Measurements from ENCODE around the gene NEMP1.
"Not testable (repeated sequence)": the region's sequence is repeated elsewhere in the genome, so short reads cannot be mapped to it uniquely, and the experiment has no call there.

The NEMP1 gene

GRCh38 chr12:57037264-57037663, 41.3 kb downstream of the NEMP1 start:
- no peak for FAIRE-seq
- no peak for DNase-seq (ENCODE audit: extremely low spot score, insufficient read length, low read depth)

DNA sequence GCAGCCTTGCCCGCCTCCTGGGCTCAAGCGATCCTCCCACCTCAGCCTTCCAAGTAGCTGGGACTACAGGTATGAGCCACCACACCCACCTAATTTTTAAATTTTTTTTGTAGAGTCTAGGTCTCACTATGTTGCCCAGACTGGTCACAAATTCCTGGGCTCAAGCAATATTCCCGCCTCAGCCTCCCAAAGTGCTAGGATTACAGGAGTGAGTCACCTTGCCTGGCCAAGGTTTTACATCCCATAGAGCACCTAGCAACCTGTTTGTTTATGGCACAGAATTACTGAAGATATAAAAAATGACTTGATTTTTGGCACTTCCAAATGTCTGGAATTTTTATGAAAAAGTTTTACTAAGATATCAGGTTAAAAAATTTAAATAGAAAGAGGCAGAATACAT, 45.2 kb downstream of the NEMP1 start:
- DNase-seq (ENCODE audit: extremely low spot score, insufficient read length, low read depth) (no peak), FAIRE-seq (no peak)

DNA sequence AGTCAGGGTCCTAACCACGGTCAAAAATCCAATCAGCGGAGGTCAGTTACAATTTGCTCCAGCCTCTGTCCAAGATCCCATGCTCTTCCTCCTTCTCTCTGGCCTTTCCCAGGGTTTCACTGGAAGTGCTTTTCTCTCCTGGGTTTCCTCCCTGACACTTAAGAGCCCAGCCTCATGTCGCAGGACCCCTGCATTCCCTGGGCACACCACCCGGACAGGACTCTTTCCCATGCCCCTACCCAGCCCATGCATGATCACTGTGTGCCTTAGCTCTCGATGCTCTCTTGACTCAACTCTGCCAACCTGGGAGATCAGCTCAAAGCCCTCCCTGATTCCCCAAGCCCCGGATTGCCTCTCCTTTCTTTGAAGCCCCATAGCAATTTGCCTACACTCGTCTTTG, 46.8 kb downstream of the NEMP1 start:
- FAIRE-seq = peak; percentile 45

DNA sequence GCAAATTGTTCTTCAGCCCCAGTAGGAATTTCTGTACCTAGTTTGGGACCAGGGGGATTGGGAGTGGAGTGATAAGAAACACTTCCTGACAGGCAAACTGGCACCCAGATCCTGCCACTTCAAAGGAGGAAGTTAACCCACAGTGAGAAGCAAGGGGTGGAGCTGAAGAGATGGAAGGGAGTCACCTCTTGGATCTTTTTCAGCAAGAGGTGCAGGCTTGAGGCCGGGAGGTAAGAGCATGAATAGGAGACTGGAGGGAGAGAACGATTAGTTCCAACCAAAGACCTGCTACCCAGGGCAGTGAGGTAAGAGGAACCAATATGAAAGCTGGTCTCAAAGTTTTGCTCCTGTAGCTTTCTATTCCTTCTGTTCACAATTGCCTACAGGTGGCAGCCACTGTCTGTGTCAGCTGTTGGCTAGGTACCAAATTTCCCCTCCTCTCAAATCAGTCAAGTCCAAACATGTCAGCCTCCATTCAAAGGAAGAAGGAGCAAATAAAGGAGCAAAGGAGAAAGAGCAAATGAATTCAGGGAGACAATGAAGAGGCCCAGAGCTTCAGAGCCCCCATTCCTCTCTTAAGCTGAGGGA, 47.4 kb downstream of the NEMP1 start:
- FAIRE-seq (peak; percentile 75), DNase-seq (ENCODE audit: extremely low spot score, insufficient read length, low read depth) (no peak)

More for the DNA sequence above, 46.8 kb downstream of the NEMP1 start:
- no peak for DNase-seq (ENCODE audit: extremely low spot score, insufficient read length, low read depth)

DNA sequence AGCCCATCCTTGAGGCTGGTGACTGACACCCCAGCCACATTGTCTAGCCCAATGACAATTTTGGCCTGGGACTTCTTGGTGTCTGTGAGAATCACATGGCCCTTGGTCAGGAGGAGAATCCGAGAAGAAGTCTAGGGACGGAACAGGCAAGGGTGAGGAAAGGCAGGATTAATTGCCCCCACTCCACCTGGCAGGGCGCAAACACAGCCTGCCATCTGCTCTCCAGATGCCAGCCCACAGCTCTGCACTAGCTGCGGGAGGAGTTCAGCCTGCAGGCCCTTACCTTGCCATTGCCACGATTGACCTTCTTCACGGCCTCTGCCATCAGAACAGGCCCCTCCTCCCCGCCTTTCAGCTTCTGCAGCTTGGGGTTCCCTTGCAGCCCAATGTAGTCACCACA, 49.1 kb downstream of the NEMP1 start:
- no peak for FAIRE-seq
- no peak for DNase-seq (ENCODE audit: extremely low spot score, insufficient read length, low read depth)

DNA sequence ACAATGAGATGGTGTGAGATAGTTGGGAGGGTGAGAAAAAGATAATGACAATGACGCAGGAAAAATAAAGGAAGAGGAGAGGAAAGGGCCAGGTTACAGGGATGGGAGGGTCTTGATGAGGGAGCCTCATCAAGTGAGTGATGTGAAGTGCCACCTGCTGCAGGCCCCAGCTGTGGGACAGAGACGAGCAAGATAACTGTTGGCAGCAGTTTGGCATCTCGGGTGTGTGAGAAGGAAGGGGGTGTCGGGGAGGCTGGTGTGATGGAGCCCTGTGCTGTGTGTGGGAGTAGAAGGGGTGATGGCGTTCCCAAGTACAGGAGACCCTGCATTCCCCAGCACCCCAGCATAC, 50.8 kb downstream of the NEMP1 start:
- DNase-seq (ENCODE audit: extremely low spot score, insufficient read length, low read depth) = no peak
- FAIRE-seq = no peak

GRCh38 chr12:57027011-57027804, 51.4 kb downstream of the NEMP1 start:
- DNase-seq (ENCODE audit: extremely low spot score, insufficient read length, low read depth) (no peak), FAIRE-seq (no peak)

GRCh38 chr12:57025196-57025595, 53.4 kb downstream of the NEMP1 start:
- FAIRE-seq = no peak
- DNase-seq (ENCODE audit: extremely low spot score, insufficient read length, low read depth) = no peak

GRCh38 chr12:57022324-57022723, 56.3 kb downstream of the NEMP1 start:
- FAIRE-seq; DNase-seq (ENCODE audit: extremely low spot score, insufficient read length, low read depth): not testable (repeated sequence)

- DNase-seq (ENCODE audit: extremely low spot score, insufficient read length, low read depth) = no peak
- no peak for FAIRE-seq
These were observed 58.4 kb downstream of the NEMP1 start for GRCh38 chr12:57019983-57020719.

- DNase-seq (ENCODE audit: extremely low spot score, insufficient read length, low read depth) (no peak), FAIRE-seq (no peak)
These were observed 59.7 kb downstream of the NEMP1 start for GRCh38 chr12:57018906-57019305.

DNA sequence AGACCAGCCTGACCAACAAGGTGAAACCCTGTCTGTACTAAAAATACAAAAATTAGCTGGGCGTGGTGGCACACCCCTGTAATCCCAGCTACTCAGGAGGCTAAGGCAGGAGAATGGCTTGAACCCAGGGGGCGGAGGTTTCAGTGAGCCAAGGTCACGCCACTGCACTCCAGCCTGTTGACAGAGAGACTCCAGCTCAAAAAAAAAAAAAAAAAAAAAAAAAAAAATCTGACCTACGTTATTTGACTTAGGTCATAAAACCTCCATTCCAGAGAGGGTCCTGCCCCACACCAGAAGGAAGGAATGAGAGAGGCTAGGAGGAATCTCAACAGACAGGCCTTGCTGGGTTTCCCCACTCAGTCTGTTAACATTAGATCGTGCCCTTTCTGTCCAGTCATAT, 60.2 kb downstream of the NEMP1 start:
- not testable (repeated sequence) for DNase-seq (ENCODE audit: extremely low spot score, insufficient read length, low read depth); FAIRE-seq

DNA sequence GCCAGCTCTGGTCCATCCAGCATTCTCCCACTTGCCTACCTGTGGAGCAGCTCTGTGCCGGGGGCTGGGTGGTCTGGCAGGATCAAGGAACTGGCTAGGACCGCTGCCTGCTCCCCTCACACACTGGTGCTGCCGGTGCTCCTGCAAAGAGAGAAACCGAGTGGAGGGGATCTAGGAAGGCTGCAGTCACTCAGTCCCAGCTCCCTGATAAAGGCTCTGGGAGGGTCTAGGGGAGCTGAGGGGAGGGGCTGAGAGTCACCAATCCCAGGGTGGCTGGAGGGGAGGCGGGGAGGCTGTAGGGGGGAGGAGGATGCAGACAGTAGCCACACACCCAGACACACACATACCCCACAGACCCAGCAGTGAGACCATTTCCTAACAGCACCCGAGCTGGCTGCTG, 62.2 kb downstream of the NEMP1 start, which contains the start of gene TAC3:
TSS of gene TAC3 (minus strand) at position 182 of the 400 bp plus-strand sequence. CDS start 732 bp downstream, outside the sequence.
- DNase-seq (ENCODE audit: extremely low spot score, insufficient read length, low read depth) (no peak), FAIRE-seq (no peak)

DNA sequence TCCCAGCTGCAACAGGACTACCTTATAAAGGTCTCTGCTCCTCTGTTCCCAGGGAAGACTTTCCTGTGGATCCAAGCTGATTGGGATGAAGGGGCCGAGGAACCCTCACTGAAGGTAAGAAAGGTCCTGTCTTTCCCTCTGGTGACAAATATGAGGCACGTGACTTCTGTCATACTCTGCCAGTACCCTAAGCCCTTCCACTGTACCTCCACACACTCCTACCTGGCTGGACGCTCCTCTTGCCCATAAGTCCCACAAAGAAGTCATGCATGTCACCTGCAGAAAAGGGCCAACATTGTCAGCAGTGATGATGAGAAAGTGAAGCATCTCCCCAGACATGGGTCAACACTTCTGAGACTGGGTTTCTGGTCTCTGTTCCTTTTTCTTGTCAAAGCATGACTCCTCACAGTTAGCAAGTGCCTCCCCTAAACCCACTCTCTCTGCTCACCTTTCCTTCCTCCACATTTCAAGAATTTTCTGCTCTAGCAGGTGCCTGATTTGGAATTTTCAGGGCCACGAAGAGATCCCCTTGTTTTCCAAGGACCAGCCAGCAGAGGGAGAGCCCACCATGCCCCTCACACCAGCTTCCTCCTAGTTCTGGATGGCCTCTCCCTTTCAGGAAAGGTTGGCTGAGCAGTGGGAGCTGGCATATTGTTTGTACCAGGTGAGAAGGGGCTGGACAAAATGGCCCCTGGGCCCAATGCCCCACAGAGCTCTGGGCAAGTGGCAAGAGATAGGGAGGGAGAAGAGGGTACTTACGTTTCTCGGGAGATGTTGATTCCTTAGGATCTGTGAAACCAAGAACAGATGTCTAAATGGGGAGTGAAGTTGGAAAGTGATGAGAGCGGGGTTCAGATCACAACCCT, 65.8 kb downstream of the NEMP1 start:
- DNase-seq (ENCODE audit: extremely low spot score, insufficient read length, low read depth) = no peak
- FAIRE-seq = peak; percentile 85

- DNase-seq (ENCODE audit: extremely low spot score, insufficient read length, low read depth) (no peak), FAIRE-seq (peak; percentile 56)
These were observed 66.9 kb downstream of the NEMP1 start for GRCh38 chr12:57011438-57012424.

- DNase-seq (ENCODE audit: extremely low spot score, insufficient read length, low read depth) = no peak
- no peak for FAIRE-seq
These were observed 67.9 kb downstream of the NEMP1 start for GRCh38 chr12:57010627-57011247.

DNA sequence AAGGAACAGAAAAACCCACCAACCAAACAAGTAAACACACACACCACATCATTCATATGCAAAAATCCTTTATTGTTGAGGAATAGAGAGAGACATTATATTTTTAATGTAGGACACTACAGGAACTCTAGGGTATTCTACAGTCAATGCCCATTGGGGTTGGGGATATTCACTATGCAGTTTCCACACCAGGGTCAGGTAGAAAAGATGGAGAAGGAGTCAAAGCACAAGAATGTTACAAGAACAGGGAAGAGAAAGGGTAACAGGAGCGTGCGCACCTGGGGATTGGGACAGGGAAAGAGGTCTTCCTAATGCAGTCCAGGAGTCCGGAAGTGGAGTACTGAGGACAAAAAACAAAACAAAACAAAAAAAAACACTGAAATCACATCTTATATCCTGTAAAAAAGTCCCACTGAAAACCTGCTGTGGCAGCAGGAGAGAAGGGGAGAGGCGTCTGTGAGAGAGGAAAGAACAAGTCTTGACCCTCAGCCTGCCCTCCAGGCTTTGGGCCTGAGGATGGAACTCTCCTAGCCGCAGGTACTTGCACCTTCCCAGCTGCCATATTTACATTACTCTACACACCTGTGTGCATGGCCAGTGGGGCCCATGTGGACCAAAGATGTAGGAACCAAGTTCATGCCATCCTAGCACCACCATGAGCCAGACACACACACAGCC, 68.5 kb downstream of the NEMP1 start:
- no peak for DNase-seq (ENCODE audit: extremely low spot score, insufficient read length, low read depth)
- FAIRE-seq = no peak

GRCh38 chr12:57008178-57008577, 70.4 kb downstream of the NEMP1 start:
- FAIRE-seq (peak; percentile 67), DNase-seq (ENCODE audit: extremely low spot score, insufficient read length, low read depth) (no peak)

Measured in GM18507 (cell line).